Measurements from ENCODE around the gene SULT1C4.
"Not testable (repeated sequence)": the region's sequence is repeated elsewhere in the genome, so short reads cannot be mapped to it uniquely, and the experiment has no call there.

The SULT1C4 gene

DNA sequence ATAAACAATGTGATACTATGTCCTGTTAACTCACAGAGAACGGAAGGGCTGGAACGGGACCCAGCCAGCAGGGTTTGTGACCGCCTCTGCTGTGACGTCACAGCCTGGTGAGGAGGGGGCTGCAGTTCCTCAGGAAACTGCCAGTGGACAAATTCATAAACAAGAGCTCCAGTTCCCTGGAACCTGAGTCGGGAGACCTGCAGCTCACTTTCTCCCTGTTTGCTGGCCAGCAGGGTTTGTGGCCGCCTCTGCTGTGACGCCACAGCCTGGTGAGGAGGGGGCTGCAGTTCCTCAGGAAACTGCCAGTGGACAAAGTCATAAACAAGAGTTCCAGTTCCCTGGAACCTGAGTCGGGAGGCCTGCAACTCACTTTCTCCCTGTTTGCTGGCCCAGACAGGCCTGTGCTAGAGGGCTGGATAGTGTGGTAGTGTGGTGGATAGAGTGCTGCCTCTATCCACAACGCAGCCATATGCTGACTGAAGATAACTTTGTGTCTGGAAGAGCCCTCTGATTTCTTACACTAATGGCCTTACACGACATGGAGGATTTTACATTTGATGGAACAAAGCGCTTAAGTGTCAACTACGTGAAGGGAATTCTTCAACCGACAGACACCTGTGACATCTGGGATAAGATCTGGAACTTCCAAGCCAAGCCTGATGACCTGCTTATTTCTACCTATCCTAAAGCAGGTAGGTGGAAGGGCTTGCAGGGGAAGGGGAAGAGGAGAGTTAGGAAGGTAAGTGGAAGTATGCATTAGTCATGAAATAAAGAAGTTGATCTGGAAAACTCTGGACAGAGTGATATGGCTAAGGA, at the start of gene SULT1C4:
Gene SULT1C4, plus strand, starts transcription at position 140 of the 816 bp plus-strand sequence. Its CDS starts 384 bp downstream, at position 524.
- no peak for DNase-seq (ENCODE audit: low read depth)

- DNase-seq (ENCODE audit: low read depth) = no peak
These were observed 48.0 kb upstream of the SULT1C4 start for GRCh38 chr2:108329771-108330170.

DNA sequence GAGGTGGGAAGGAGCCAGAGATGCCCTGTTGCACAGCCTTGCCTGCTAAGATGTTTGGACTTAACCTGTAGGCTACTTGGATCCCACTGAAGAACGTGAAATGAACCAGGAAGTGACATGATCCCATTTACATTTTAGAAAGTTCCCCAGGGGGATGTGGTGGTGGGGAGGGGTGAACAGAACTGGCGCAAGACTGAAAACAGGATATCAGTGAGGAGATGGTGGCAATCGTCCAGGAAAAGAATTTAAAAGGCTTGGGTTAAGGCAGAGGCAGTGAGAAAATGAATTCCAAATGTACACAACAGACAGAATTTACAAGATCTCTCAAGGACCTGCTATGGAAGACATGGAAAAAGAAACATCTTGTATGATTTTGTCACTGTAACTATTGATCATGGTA, 46.8 kb upstream of the SULT1C4 start:
- DNase-seq (ENCODE audit: low read depth) = no peak

GRCh38 chr2:108345951-108346350, 31.8 kb upstream of the SULT1C4 start:
- DNase-seq (ENCODE audit: low read depth) = no peak

- DNase-seq (ENCODE audit: low read depth) = no peak
These were observed 30.9 kb upstream of the SULT1C4 start for GRCh38 chr2:108346827-108347226.

- no peak for DNase-seq (ENCODE audit: low read depth)
These were observed 30.0 kb upstream of the SULT1C4 start for GRCh38 chr2:108347786-108348185.

- DNase-seq (ENCODE audit: low read depth) = no peak
These were observed 28.8 kb upstream of the SULT1C4 start for GRCh38 chr2:108348816-108349570.

GRCh38 chr2:108349571-108349928, 28.2 kb upstream of the SULT1C4 start:
- DNase-seq (ENCODE audit: low read depth) = no peak

DNA sequence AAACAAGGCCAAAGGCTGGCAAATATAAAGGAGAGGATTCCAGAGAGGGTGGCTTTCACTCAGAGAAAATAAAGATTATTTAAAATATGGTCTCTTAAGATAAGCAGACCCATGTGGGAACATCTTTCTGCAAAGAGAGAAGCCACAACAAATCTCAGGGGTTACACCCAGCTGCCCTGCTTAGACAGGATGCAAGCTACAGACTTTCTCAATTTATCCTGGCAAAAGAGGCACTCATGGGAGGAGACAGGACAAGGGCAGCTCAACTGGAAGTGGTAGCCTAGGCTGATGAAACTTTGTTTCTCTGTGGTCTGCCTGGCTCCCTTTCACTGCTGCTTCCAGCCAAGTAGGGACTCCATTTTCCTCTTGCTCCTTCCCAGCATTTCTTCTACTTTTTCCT, 25.9 kb upstream of the SULT1C4 start:
- DNase-seq (ENCODE audit: low read depth) = no peak

- no peak for DNase-seq (ENCODE audit: low read depth)
These were observed 23.6 kb upstream of the SULT1C4 start for GRCh38 chr2:108354136-108354535.

DNA sequence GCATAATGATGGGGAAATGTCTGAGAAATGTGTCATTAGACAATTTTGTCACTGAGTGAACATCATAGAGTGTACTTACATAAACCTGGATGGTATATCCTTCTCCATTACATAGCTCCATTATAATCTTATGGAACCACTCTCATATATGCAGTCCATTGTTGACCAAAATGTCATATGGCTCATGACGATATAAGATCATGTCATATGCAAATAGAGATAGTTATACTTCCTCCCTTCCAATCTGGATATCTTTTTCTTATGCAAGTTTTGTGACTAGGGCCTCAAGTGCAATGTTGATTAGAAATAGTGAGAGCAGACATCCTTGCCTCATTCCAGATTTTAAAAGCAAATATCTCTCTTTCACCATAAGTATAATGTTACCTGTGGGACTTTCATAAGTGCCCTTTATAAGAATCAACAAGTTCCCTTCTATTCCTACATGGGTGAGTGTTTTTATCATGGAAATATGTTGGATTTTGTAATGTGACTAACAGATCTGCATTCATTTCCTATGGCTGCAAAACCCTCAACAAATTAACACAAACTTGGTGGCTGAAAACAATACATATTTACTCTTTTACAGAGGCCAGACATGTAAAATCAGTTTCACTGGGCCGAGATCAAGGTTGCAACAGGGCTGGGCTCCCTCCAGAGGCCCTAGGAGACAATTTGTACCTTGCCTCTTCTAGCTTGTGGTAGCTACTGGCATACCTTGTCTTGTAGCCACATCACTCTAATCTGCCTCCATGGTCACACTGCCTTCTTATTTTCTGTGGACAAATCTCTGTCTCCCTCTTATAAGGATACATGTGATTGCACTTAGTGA, 21.6 kb upstream of the SULT1C4 start:
- no peak for DNase-seq (ENCODE audit: low read depth)

GRCh38 chr2:108359336-108359735, 18.4 kb upstream of the SULT1C4 start:
- DNase-seq (ENCODE audit: low read depth) = not testable (repeated sequence)

- no peak for DNase-seq (ENCODE audit: low read depth)
These were observed 16.8 kb upstream of the SULT1C4 start for GRCh38 chr2:108360776-108361468.

DNA sequence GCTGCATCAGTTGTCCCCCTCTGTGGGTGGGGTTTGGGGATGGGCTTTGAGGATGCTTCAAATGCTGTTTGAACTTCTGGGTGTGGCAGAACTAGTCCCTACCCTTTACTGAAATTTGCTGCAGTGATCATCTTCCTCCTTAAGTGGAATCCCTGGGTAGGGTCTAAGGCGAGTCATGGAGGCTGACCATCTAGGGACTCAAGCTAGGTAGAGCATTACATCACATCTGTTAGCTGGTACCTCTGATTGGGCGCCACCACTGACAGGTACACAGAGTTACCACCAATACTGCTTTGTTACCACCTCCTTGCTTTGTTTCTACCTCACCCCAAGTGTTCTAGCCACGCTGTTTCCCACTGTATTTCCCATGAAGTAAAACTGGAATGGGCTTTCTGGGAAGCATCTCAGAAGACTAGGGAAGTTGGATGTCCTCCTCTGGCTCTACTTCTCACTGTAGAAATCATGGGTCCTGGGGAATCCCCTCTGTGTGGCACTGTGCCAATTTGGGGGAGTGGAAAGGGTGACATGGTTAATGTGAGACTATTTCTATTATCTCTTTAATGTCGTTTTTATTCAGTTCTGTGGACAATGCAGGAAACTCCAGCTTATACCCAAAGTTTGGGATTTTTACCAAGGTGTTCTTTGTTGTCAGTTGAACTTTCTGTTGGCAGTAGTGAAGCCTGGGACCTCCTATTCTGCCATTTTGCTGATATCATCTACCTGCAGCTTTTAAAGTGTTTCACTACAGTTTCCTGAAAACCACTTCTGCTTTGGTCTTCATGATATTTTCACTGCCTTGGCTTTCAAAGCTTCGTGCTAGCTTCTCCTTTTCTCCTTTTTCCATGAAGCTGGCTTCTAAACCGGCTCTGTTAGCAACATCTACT, 14.5 kb upstream of the SULT1C4 start:
- no peak for DNase-seq (ENCODE audit: low read depth)

GRCh38 chr2:108363908-108364225, 13.9 kb upstream of the SULT1C4 start:
- no peak for DNase-seq (ENCODE audit: low read depth)

DNA sequence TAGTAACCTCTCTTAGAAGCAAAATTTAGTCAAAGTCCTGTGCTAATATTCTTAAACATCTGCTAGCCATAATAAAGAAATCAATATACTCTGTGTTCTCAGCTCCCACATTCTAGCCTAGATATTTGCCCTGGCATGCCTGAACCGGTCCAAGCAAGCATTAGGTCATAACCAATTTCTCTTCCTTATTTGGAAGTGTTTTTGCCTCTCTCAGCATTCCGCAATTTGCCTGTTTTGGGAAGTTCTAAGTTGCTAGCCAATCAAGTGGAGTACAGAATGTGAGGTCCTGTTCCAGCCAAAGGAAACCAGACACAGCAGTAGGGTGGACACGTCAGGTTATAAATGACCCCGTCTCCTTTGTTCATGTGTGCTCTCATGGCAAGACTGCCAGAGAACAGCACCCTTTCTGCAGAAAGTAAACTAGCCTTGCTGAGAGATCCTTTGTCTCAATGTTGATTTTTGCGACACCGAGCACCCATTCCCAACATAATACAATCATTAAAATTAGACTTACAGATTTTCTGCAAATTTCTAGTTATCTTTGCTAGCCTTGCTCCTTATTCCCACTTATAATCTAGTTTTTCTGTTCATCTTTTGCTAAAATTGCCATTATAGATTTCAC, 13.0 kb upstream of the SULT1C4 start:
- DNase-seq (ENCODE audit: low read depth) = no peak

GRCh38 chr2:108365656-108366055, 12.1 kb upstream of the SULT1C4 start:
- DNase-seq (ENCODE audit: low read depth) = no peak

- DNase-seq (ENCODE audit: low read depth) = no peak
These were observed 10.7 kb upstream of the SULT1C4 start for GRCh38 chr2:108367014-108367413.

DNA sequence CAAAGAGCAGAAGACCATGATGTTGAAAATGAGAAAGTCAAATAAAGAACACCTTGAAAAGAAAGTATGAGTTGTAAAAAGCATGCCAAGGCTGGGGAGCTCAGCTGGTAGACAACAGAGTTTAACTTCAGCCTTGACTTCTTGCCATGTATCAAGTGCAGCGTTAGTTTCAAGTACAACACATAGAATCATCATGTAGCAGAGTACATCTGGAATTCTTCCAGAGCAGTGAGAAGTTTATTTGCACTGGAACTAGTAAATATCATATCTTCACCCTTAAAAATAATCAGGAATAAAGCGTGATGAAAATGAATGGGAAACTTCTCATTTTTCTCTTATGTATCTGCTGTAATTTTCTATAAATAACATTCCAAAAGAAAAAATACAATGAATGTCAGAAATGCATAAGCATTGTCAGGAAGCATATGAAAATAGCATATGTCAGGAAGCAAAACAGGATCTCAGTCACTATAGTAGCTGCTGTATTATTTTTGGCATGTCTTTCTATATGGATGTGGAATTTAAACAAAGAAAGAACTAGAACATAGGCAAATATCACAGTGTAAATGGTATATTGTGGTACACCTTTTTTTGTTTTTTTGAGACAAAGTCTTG, 10.1 kb upstream of the SULT1C4 start:
- no peak for DNase-seq (ENCODE audit: low read depth)

DNA sequence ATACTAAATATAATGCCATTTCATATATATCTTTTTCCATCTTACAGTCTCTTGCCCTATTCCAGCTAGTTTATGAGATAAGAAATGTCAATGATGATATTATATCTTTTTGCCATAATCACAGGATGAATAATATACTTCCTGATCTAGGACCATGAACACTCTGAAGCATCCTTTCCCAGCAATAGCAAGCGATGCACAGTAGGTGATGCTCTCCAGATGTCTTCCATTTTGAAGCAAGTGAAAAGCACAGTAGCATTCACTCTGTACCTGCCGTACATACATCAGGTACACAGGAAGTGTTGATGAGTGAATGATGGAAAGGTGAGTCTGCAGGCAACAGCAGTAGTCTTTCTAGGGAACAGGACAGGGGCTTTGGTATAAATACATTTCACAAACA, 8.6 kb upstream of the SULT1C4 start:
- no peak for DNase-seq (ENCODE audit: low read depth)

Measured in activated T-cell treated with anti-CD3 and anti-CD28 coated beads for 1 hour (primary cell).